Natural killer cell (primary cell): ENCODE measurements around the gene SGSM1. TPM values are rescaled to one million over a fixed set of nuclear protein-coding genes. Genes with fewer than 3 reads are reported as not detected.
A peak's percentile ranks its signal among the peaks of the same experiment; 100 is the strongest.

ENCODE experiments used
- ATAC-seq, 3 donors: fragments of 150-1000 bp in 2 of 3; fragments of 200-7000 bp in 1 of 3; cut with Tn5 transposase; 1 replicate in 1 of 3; 2 replicates in 2 of 3; pipeline ENCODE4 v1.10.0; 2021; ENCODE audit warnings: mild to moderate bottlenecking in 2 of 3, moderate library complexity in 2 of 3
- DNase-seq, 2 donors: peaks; one replicate each; pipeline versions ENCODE4 v3.0.0 to v3.0.0-alpha.2; 2013 to 2021; ENCODE audit warnings: mixed read lengths in 1 of 2
- H3K27ac ChIP-seq: one replicate; pipeline ENCODE4 v1.5.1; 2013; ENCODE audit warnings: mild to moderate bottlenecking, low read length
- H3K27me3 ChIP-seq: one replicate; pipeline ENCODE4 v1.6.1; 2013; ENCODE audit warnings: low read length; ENCODE audit not compliant: control insufficient read depth, insufficient read depth
- H3K36me3 ChIP-seq: one replicate; pipeline ENCODE4 v1.6.1; 2013; ENCODE audit warnings: low read length; ENCODE audit not compliant: control insufficient read depth, insufficient read depth
- H3K4me1 ChIP-seq: one replicate; pipeline ENCODE4 v1.6.1; 2013; ENCODE audit warnings: low read length; ENCODE audit not compliant: control insufficient read depth, insufficient read depth
- H3K4me3 ChIP-seq: one replicate; pipeline ENCODE4 v1.5.1; 2013; ENCODE audit warnings: low read length
- H3K9me3 ChIP-seq: one replicate; pipeline ENCODE4 v1.6.1; 2013; ENCODE audit warnings: low read length; ENCODE audit not compliant: control insufficient read depth, insufficient read depth
- H3K27ac Mint-ChIP-seq, 2 donors: one replicate each; pipeline ENCODE4 v1.8.0; 2022; ENCODE audit warnings: mild to moderate bottlenecking in 2 of 2, mixed read lengths in 2 of 2, moderate library complexity in 1 of 2
- H3K27me3 Mint-ChIP-seq, 2 donors: one replicate each; pipeline ENCODE4 v1.8.0; 2022; ENCODE audit warnings: low read depth in 2 of 2, mixed read lengths in 2 of 2
- H3K36me3 Mint-ChIP-seq: one replicate; pipeline ENCODE4 v1.8.0; 2022; ENCODE audit warnings: mixed read lengths
- H3K4me1 Mint-ChIP-seq, 2 donors: one replicate each; pipeline ENCODE4 v1.8.0; 2022; ENCODE audit warnings: mixed read lengths in 2 of 2
- H3K4me3 Mint-ChIP-seq: one replicate; pipeline ENCODE4 v1.8.0; 2022; ENCODE audit warnings: mild to moderate bottlenecking, moderate library complexity, mixed read lengths
- H3K9me3 Mint-ChIP-seq, 2 donors: one replicate each; pipeline ENCODE4 v1.8.0; 2022; ENCODE audit warnings: mixed read lengths in 2 of 2
- CTCF ChIP-seq: fragments of 200-600 bp; IDR thresholded peaks from one replicate; pipeline ENCODE4 v1.8.0; 2022; ENCODE audit warnings: antibody characterized with exemption
- WGBS: methylation state at CpG from one replicate; pipeline ENCODE4 v1.1.7; 2013; ENCODE audit warnings: missing lambda C conversion rate; ENCODE audit not compliant: insufficient coverage; 5-methylcytosine and 5-hydroxymethylcytosine counted together
- intact Hi-C: fragments of 100-400 bp; cut with micrococcal nuclease; formaldehyde crosslinking; loops from one replicate; pipeline ENCODE4 v1.14.2; 2022
- total RNA-seq, 4 donors: library from RNA; stranded (reverse); fragments of 120-200 nt in 1 of 4; gene quantifications; one replicate each; pipeline versions ENCODE4 v1.2.3 to v1.2.4, GENCODE V29; 2013 to 2022

SGSM1 gene
- total RNA-seq, 3 donors from 2014 or later (not counting 1 experiment from before 2014, with no cell fraction given) = 13.9 to 15.4 (median 13.9) TPM

- DNase-seq (no peak), ATAC-seq (no peak)
- WGBS = 62% methylated on average over 3 of the region's 5 CpGs
- intact Hi-C loops = no loop called here
- Mint-ChIP-seq H3K4me3 (no peak overlapping the region), H3K27ac (no peak overlapping the region), H3K9me3 (no peaks in the 10 kb centered on the region), H3K27me3 (peaks cover 8 to 13% of the 10 kb centered on the region in 2 donors), H3K4me1 (no peaks in the 10 kb centered on the region), H3K36me3 (no peaks in the 10 kb centered on the region)
- H3K4me1 ChIP-seq = no peaks in the 10 kb centered on the region
- TF ChIP-seq CTCF = no peak
- H3K9me3 ChIP-seq = no peaks in the 10 kb centered on the region
- no peak overlapping the region for H3K4me3 ChIP-seq
- no peaks in the 10 kb centered on the region for H3K27me3 ChIP-seq
- H3K36me3 ChIP-seq = no peaks in the 10 kb centered on the region
- no peak overlapping the region for H3K27ac ChIP-seq
Observed at GRCh38 chr22:24765166-24765565, 40.8 kb upstream of the SGSM1 start.

- H3K4me1 Mint-ChIP-seq = no peaks in the 10 kb centered on the region
- TF ChIP-seq CTCF = peak; percentile 68
- H3K9me3 Mint-ChIP-seq = no peaks in the 10 kb centered on the region
- peaks cover 9 to 12% of the 10 kb centered on the region in 2 donors for H3K27me3 Mint-ChIP-seq
- Histone ChIP-seq H3K36me3 (no peaks in the 10 kb centered on the region), H3K4me1 (no peaks in the 10 kb centered on the region), H3K9me3 (no peaks in the 10 kb centered on the region), H3K27me3 (no peaks in the 10 kb centered on the region), H3K27ac (no peak overlapping the region), H3K4me3 (no peak overlapping the region)
- peak in 2 of 3 donors; percentile 76 to 80 for ATAC-seq
- intact Hi-C loops = loop anchor here (1.0 kb wide), 2 partner anchors 82 to 280 kb away; no protein-coding TSS in a partner anchor
- no peaks in the 10 kb centered on the region for H3K36me3 Mint-ChIP-seq
- no peak overlapping the region for H3K4me3 Mint-ChIP-seq
- 56% methylated on average over 7 of the region's 8 CpGs for WGBS
- peak; percentile 37 to 66 for DNase-seq
- no peak overlapping the region for H3K27ac Mint-ChIP-seq
Observed at GRCh38 chr22:24768537-24769374, 37.3 kb upstream of the SGSM1 start.

GRCh38 chr22:24772493-24773220, 33.4 kb upstream of the SGSM1 start:
- Mint-ChIP-seq H3K4me1 (peaks cover 0 to 6% of the 10 kb centered on the region in 2 donors), H3K27me3 (peaks cover 0 to 3% of the 10 kb centered on the region in 2 donors), H3K4me3 (no peak overlapping the region), H3K27ac (no peak overlapping the region), H3K36me3 (no peaks in the 10 kb centered on the region), H3K9me3 (no peaks in the 10 kb centered on the region)
- H3K4me1 ChIP-seq = no peaks in the 10 kb centered on the region
- H3K9me3 ChIP-seq = no peaks in the 10 kb centered on the region
- H3K27ac ChIP-seq = no peak overlapping the region
- intact Hi-C loops = no loop called here
- no peaks in the 10 kb centered on the region for H3K36me3 ChIP-seq
- TF ChIP-seq CTCF = no peak
- DNase-seq (no peak), ATAC-seq (peak in 1 of 3 donors; percentile 35)
- no peaks in the 10 kb centered on the region for H3K27me3 ChIP-seq
- no peak overlapping the region for H3K4me3 ChIP-seq
- WGBS = 74% methylated on average over 7 of the region's 7 CpGs
